ENCODE measurements around the gene HOXA6. TPM values are rescaled to one million over a fixed set of nuclear protein-coding genes. Genes with fewer than 3 reads are reported as not detected.

Gene HOXA6
- total and polyA plus RNA-seq, 10 of the 15 experiments (the other 5 are each of a cell fraction or from before 2014, with no cell fraction given) = 0.08 TPM; not detected in 9

- Histone ChIP-seq H3K27ac (ENCODE audit: control insufficient read depth, insufficient read depth) (no peak overlapping the region), H3K9me3 (replicated peaks; ENCODE audit: control insufficient read depth, insufficient read depth, low read length) (no peaks in the 10 kb centered on the region; the same call in 2 of the 3 replicates), H3K4me3 (no peak overlapping the region), H4K20me1 (ENCODE audit: control insufficient read depth, insufficient read depth) (0 out of 2 replicates have a peak, but pooled peaks cover 3% of the 10 kb centered on the region), H3K36me3 (ENCODE audit: control insufficient read depth in 2 of 2, insufficient read depth in 2 of 2, low read length in 1 of 2) (no peaks in the 10 kb centered on the region), H2AFZ (ENCODE audit: control insufficient read depth, low read depth, low read length) (no peak overlapping the region), H3K9ac (ENCODE audit: control insufficient read depth, insufficient read depth, low read length) (no peak overlapping the region), H3K79me2 (ENCODE audit: control insufficient read depth, insufficient read depth, low read length) (no peaks in the 10 kb centered on the region), H3K4me2 (ENCODE audit: control insufficient read depth, insufficient read depth) (no peak overlapping the region), H3K27me3 (replicated peaks in 1 of 2; ENCODE audit: control insufficient read depth in 2 of 2, insufficient read depth in 2 of 2, low read length in 1 of 2) (peaks cover 49 to 54% of the 10 kb centered on the region in 2 experiments), H3K4me1 (ENCODE audit: control insufficient read depth, insufficient read depth, low read length) (no peaks in the 10 kb centered on the region)
- DNase-seq (ENCODE audit: low read depth, low spot score) (no peak), ATAC-seq (no peak), FAIRE-seq (no peak)
- TF ChIP-seq NRF1 (conservative IDR thresholded peaks at IDR 0.05; ENCODE audit: low read depth, low read length) = no peak
- no peak for TF ChIP-seq SMARCA5 (IDR thresholded peaks at IDR 0.05)
- ChIA-PET CTCF (interaction anchor here (0.6 to 2.1 kb wide), 2 partner anchors 9 to 583 kb away, joined by 3 to 7 read pairs; no protein-coding TSS in a partner anchor), RAD21 (ENCODE audit: unreplicated experiment) (interaction anchor here (0.6 kb wide), 1 partner anchor 72 kb away, joined by 4 read pairs; no protein-coding TSS in a partner anchor), SMC1A (ENCODE audit: uncharacterized antibody, unreplicated experiment) (interaction anchor here (1.2 kb wide), 1 partner anchor 9 kb away, joined by 5 read pairs; no protein-coding TSS in a partner anchor), POLR2A (no interaction called here)
- WGBS (ENCODE audit: insufficient coverage, insufficient replicate concordance, low lambda C conversion rate, missing lambda C conversion rate) = 2% methylated on average over 4 of the region's 4 CpGs
- BruUV-seq (replicated peaks) = no TSS peak
- intact Hi-C loops (cut with micrococcal nuclease; ENCODE audit: unreplicated experiment) (no loop called here), in situ Hi-C loops (cut with MboI) (no loop called here)
Observed at GRCh38 chr7:27186668-27187474, 39.3 kb upstream of the HOXA6 start.

GRCh38 chr7:27185854-27186667 is 38.5 kb upstream of the HOXA6 start:
- WGBS (ENCODE audit: insufficient coverage, insufficient replicate concordance, low lambda C conversion rate, missing lambda C conversion rate) = 12% methylated on average over 24 of the region's 24 CpGs
- no peak overlapping the region for H3K4me2 ChIP-seq (ENCODE audit: control insufficient read depth, insufficient read depth)
- H2AFZ ChIP-seq (ENCODE audit: control insufficient read depth, low read depth, low read length) = no peak overlapping the region
- POLR2A ChIA-PET = no interaction called here
- H3K4me1 ChIP-seq (ENCODE audit: control insufficient read depth, insufficient read depth, low read length) = no peaks in the 10 kb centered on the region
- no peak for TF ChIP-seq STAT1 (conservative IDR thresholded peaks at IDR 0.05)
- no peak for TF ChIP-seq E4F1 (IDR thresholded peaks at IDR 0.05; ENCODE audit: borderline replicate concordance, partially characterized antibody)
- TF ChIP-seq SUZ12 (IDR thresholded peaks at IDR 0.05; ENCODE audit: unreplicated experiment) = no peak
- TF ChIP-seq BCL11A (IDR thresholded peaks at IDR 0.05; ENCODE audit: low read depth, low read length) = no peak
- TF ChIP-seq ZNF217 (IDR thresholded peaks at IDR 0.05) = no peak
- no peak overlapping the region for H3K4me3 ChIP-seq
- in situ Hi-C loops (cut with MboI) = no loop called here
- H4K20me1 ChIP-seq (ENCODE audit: control insufficient read depth, insufficient read depth) = no peaks in the 10 kb centered on the region
- intact Hi-C loops (cut with micrococcal nuclease; ENCODE audit: unreplicated experiment) = no loop called here
- FAIRE-seq (no peak), DNase-seq (ENCODE audit: low read depth, low spot score) (no peak), ATAC-seq (no peak)
- H3K9me3 ChIP-seq (replicated peaks; ENCODE audit: control insufficient read depth, insufficient read depth, low read length) = no peaks in the 10 kb centered on the region; the same call in 2 of the 3 replicates
- no peak overlapping the region for H3K9ac ChIP-seq (ENCODE audit: control insufficient read depth, insufficient read depth, low read length)
- BruUV-seq (replicated peaks) = no TSS peak
- H3K27ac ChIP-seq (ENCODE audit: control insufficient read depth, insufficient read depth) = no peak overlapping the region
- no peaks in the 10 kb centered on the region for H3K36me3 ChIP-seq (ENCODE audit: control insufficient read depth in 2 of 2, insufficient read depth in 2 of 2, low read length in 1 of 2)
- CTCF ChIA-PET = interaction anchor here (2.1 kb wide), 1 partner anchor 10 kb away, joined by 7 read pairs; no protein-coding TSS in a partner anchor
- RAD21 ChIA-PET (ENCODE audit: unreplicated experiment) = no interaction called here
- SMC1A ChIA-PET (ENCODE audit: uncharacterized antibody, unreplicated experiment) = interaction anchor here (1.2 kb wide), 1 partner anchor 10 kb away, joined by 5 read pairs; no protein-coding TSS in a partner anchor
- peaks cover 45 to 52% of the 10 kb centered on the region in 2 experiments for H3K27me3 ChIP-seq (replicated peaks in 1 of 2; ENCODE audit: control insufficient read depth in 2 of 2, insufficient read depth in 2 of 2, low read length in 1 of 2)
- no peaks in the 10 kb centered on the region for H3K79me2 ChIP-seq (ENCODE audit: control insufficient read depth, insufficient read depth, low read length)

Measured in GM12878 (cell line).